Endometrium (tissue), 2 donors: ENCODE data around the gene TMEM175.

Experiments used
- FAIRE-seq: peaks from 2 replicates; lab custom pipeline; 2012; peaks lifted over from hg19 to GRCh38; lab: Jason Lieb, UNC
- donor health status: control.
- donor health status: control.

The TMEM175 gene

DNA sequence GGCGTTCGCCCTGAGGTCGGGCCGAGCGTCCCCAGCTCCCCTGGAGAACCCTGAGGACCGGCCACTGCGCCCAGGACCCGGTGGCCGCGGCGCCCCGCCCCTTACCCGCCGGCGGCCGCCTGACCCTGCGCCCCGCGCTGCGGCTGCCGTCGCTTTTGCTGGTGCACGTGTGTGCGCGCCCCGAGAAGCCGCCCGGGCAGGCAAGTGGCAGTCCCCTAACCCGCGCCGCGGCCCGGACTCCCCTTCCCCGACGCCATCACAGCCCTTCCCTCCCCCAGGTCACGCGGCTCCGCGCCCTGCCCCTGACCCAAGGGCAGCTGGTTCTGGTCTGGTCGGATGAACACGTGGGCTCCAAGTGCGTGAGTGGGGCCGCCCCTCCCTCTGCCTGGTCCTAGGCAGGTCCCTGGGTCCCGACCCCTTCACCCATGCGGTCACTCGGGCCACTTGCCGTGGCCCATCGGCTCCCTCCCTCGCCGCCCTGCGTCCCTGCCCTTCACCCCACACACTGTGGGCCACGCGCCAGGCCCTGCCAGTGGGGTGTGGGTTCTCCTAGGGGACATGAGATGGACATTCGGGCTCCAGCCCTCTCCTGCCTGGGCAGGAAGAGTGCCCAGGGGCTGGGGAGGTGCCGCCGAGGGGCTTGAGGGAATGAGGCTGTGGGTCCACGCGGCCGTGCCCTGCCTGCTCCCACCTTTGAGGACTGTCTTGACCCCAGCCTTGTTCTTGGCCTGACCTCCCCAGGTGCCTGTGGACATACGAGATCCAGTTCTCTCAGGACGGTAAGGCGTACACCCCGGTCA lies 71.2 kb downstream of the TMEM175 start:
- no peak for FAIRE-seq

DNA sequence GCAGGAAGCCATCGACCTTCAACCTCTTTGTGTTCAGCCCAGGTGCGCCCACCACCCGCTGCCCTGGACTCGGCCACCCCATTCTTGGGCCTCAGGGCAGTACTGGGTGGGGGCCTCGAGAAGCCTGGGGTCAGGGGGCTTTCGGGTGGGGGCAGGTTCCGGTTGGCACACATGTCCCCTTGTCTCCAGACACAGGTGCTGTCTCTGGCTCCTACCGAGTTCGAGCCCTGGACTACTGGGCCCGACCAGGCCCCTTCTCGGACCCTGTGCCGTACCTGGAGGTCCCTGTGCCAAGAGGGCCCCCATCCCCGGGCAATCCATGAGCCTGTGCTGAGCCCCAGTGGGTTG lies 71.8 kb downstream of the TMEM175 start:
- FAIRE-seq = no peak

DNA sequence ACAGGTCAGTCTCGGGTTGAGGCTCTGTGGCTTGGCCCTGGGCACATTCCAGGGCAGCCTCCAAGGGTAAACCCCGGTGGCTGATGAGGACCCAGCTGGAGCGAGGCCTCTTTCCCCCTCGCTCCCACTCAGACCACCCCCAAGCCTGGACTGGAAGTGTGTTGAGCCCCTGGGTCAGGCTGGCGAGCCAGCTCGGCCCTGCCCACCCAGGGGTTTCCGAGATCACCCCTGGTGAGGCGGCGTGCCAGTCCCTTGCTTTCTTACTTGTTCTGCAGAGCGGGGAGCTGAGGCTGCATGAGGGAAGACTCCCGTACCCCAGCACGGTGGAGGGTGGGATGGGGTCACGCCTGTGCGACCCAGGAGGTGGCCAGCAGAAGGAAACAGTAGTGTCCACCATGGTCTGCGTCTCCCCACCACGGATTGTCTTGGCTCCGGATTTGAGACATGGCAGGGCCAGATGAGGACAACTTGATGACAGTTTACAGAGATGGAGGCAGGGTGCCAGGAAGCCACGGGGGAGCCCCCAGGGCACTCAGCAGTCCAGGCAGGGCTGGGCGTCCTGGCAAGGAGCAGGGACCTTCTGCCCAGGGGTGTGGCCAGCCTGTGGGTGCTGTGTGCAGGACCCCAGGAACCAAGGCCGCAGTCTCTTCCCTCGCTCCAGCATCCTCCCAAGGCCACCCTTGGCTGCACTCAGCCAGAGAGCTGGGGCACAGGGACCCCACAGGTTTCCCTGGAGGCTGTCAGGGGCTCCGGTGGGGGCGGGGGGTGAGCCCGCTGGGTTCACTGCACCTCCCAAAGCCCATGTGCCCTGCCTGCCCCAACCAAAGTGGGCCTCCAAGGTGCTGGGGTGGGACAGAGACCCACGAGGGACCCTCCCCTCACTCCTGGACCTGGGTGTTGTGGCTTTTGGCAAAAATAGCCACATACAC lies 72.6 kb downstream of the TMEM175 start:
- no peak for FAIRE-seq

DNA sequence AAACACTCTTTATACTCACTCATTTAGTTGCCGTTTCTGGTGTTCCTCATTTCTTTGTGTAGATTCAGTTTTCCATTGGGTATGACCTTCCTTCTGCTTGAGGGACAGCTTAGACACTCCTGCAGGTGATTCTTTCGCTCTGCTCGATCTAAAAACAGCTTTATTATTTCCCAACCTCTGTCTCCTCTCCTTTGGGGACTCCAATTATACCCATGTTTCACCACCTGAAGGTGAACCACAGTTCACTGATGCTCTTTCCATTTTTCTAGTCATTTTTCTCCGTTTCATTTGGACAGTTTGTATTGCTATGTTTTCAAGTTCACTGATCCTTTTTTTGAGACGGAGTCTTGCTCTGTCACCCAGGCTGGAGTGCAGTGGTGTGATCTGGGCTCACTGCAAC lies 74.6 kb downstream of the TMEM175 start:
- no peak for FAIRE-seq
